ENCODE results near the gene AMN.

AMN gene

GRCh38 chr14:102905116-102906108 lies 17.1 kb upstream of the AMN start:
- peaks cover 25% of the 10 kb centered on the region for H3K4me1 Mint-ChIP-seq (ENCODE audit: low read depth)
- no peaks in the 10 kb centered on the region for H3K27me3 Mint-ChIP-seq
- H3K36me3 Mint-ChIP-seq (ENCODE audit: low read depth), result peaks cover 50% of the 10 kb centered on the region
- H3K4me3 Mint-ChIP-seq, result no peak overlapping the region
- no peaks in the 10 kb centered on the region for H3K9me3 Mint-ChIP-seq
- no peak overlapping the region for H3K27ac Mint-ChIP-seq

GRCh38 chr14:102906616-102907302 lies 15.7 kb upstream of the AMN start:
- Mint-ChIP-seq H3K9me3 (no peaks in the 10 kb centered on the region), H3K4me1 (ENCODE audit: low read depth) (peaks cover 12% of the 10 kb centered on the region), H3K27ac (no peak overlapping the region), H3K36me3 (ENCODE audit: low read depth) (peaks cover 48% of the 10 kb centered on the region), H3K4me3 (no peak overlapping the region), H3K27me3 (no peaks in the 10 kb centered on the region)

GRCh38 chr14:102907303-102907844 lies 15.1 kb upstream of the AMN start:
- Mint-ChIP-seq H3K27ac (no peak overlapping the region), H3K4me3 (no peak overlapping the region), H3K27me3 (no peaks in the 10 kb centered on the region), H3K36me3 (ENCODE audit: low read depth) (peaks cover 48% of the 10 kb centered on the region), H3K4me1 (ENCODE audit: low read depth) (peaks cover 8% of the 10 kb centered on the region), H3K9me3 (no peaks in the 10 kb centered on the region)

GRCh38 chr14:102907980-102908730 lies 14.3 kb upstream of the AMN start:
- H3K4me3 Mint-ChIP-seq, result no peak overlapping the region
- H3K36me3 Mint-ChIP-seq (ENCODE audit: low read depth), result peaks cover 40% of the 10 kb centered on the region
- peaks cover under 1% of the 10 kb centered on the region for H3K4me1 Mint-ChIP-seq (ENCODE audit: low read depth)
- no peaks in the 10 kb centered on the region for H3K9me3 Mint-ChIP-seq
- H3K27me3 Mint-ChIP-seq, result no peaks in the 10 kb centered on the region
- no peak overlapping the region for H3K27ac Mint-ChIP-seq

GRCh38 chr14:102908766-102909455 lies 13.6 kb upstream of the AMN start:
- Mint-ChIP-seq H3K4me3 (no peak overlapping the region), H3K36me3 (ENCODE audit: low read depth) (peaks cover 33% of the 10 kb centered on the region), H3K9me3 (no peaks in the 10 kb centered on the region), H3K27ac (no peak overlapping the region), H3K27me3 (no peaks in the 10 kb centered on the region), H3K4me1 (ENCODE audit: low read depth) (no peaks in the 10 kb centered on the region)

GRCh38 chr14:102909462-102909861 lies 13.0 kb upstream of the AMN start:
- H3K9me3 Mint-ChIP-seq, result no peaks in the 10 kb centered on the region
- no peaks in the 10 kb centered on the region for H3K4me1 Mint-ChIP-seq (ENCODE audit: low read depth)
- H3K27ac Mint-ChIP-seq, result no peak overlapping the region
- H3K36me3 Mint-ChIP-seq (ENCODE audit: low read depth), result peaks cover 32% of the 10 kb centered on the region
- H3K4me3 Mint-ChIP-seq, result no peak overlapping the region
- H3K27me3 Mint-ChIP-seq, result no peaks in the 10 kb centered on the region

GRCh38 chr14:102909911-102910310 lies 12.6 kb upstream of the AMN start:
- Mint-ChIP-seq H3K4me3 (no peak overlapping the region), H3K27me3 (no peaks in the 10 kb centered on the region), H3K4me1 (ENCODE audit: low read depth) (no peaks in the 10 kb centered on the region), H3K36me3 (ENCODE audit: low read depth) (peaks cover 32% of the 10 kb centered on the region), H3K9me3 (no peaks in the 10 kb centered on the region), H3K27ac (no peak overlapping the region)

- H3K9me3 Mint-ChIP-seq, result no peaks in the 10 kb centered on the region
- H3K4me3 Mint-ChIP-seq, result no peak overlapping the region
- H3K27me3 Mint-ChIP-seq, result no peaks in the 10 kb centered on the region
- peaks cover 26% of the 10 kb centered on the region for H3K36me3 Mint-ChIP-seq (ENCODE audit: low read depth)
- peak overlapping the region; percentile 1 for H3K27ac Mint-ChIP-seq
- H3K4me1 Mint-ChIP-seq (ENCODE audit: low read depth), result no peaks in the 10 kb centered on the region
Observed at GRCh38 chr14:102910442-102910841, 12.0 kb upstream of the AMN start.

- Mint-ChIP-seq H3K4me3 (no peak overlapping the region), H3K36me3 (ENCODE audit: low read depth) (peaks cover 18% of the 10 kb centered on the region), H3K27me3 (no peaks in the 10 kb centered on the region), H3K27ac (no peak overlapping the region), H3K4me1 (ENCODE audit: low read depth) (no peaks in the 10 kb centered on the region), H3K9me3 (no peaks in the 10 kb centered on the region)
Observed at GRCh38 chr14:102911541-102911951, 10.9 kb upstream of the AMN start.

- Mint-ChIP-seq H3K9me3 (no peaks in the 10 kb centered on the region), H3K27me3 (no peaks in the 10 kb centered on the region), H3K27ac (no peak overlapping the region), H3K36me3 (ENCODE audit: low read depth) (peaks cover 14% of the 10 kb centered on the region), H3K4me3 (no peak overlapping the region), H3K4me1 (ENCODE audit: low read depth) (peaks cover 1% of the 10 kb centered on the region)
Observed at GRCh38 chr14:102911991-102912761, 10.3 kb upstream of the AMN start.

GRCh38 chr14:102913341-102914211 lies 8.9 kb upstream of the AMN start:
- H3K27ac Mint-ChIP-seq, result no peak overlapping the region
- H3K36me3 Mint-ChIP-seq (ENCODE audit: low read depth), result peaks cover 7% of the 10 kb centered on the region
- no peaks in the 10 kb centered on the region for H3K9me3 Mint-ChIP-seq
- peaks cover 4% of the 10 kb centered on the region for H3K4me1 Mint-ChIP-seq (ENCODE audit: low read depth)
- H3K4me3 Mint-ChIP-seq, result no peak overlapping the region
- no peaks in the 10 kb centered on the region for H3K27me3 Mint-ChIP-seq

- H3K27ac Mint-ChIP-seq, result no peak overlapping the region
- no peaks in the 10 kb centered on the region for H3K9me3 Mint-ChIP-seq
- peaks cover 7% of the 10 kb centered on the region for H3K36me3 Mint-ChIP-seq (ENCODE audit: low read depth)
- no peaks in the 10 kb centered on the region for H3K27me3 Mint-ChIP-seq
- no peak overlapping the region for H3K4me3 Mint-ChIP-seq
- peaks cover 4% of the 10 kb centered on the region for H3K4me1 Mint-ChIP-seq (ENCODE audit: low read depth)
Observed at GRCh38 chr14:102914474-102915291, 7.8 kb upstream of the AMN start.

Measured in stimulated activated naive CD8-positive, alpha-beta T cell treated with anti-CD3 and anti-CD28 coated beads, Interleukin-15, Interleukin-2, amounts not matched to agents 100 ng/mL and 50 ng/mL, for 24 hours (primary cell).